HG03066 (cell line): ENCODE measurements around the gene ATP10B.
"Not testable (repeated sequence)": the region's sequence is repeated elsewhere in the genome, so short reads cannot be mapped to it uniquely, and the experiment has no call there.

Experiments
- ATAC-seq: cut with Tn5 transposase; IDR thresholded peaks from one replicate; pipeline ENCODE4 v1.9.1; 2021; ENCODE audit warnings: low read depth; ENCODE audit not compliant: unreplicated experiment

Gene ATP10B

DNA sequence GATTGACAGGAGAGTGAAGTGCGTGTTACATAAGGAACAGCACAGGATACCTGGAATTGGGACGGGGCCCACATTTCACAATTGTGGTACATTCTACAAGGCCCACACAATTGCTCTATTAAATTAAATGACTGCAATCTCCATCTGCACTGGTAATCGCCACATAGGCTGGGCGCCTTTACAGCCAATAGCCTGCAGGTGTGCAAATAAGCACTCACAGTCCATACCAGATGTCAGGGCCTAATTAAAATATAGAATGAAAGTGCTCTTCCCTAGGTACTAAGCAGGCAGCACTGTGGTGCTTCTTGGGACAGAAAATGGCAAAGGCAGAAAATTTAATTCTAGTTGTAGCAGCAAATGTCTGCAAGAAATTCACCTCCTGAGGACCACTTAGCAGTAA, 82.7 kb downstream of the ATP10B start:
- no peak for ATAC-seq

DNA sequence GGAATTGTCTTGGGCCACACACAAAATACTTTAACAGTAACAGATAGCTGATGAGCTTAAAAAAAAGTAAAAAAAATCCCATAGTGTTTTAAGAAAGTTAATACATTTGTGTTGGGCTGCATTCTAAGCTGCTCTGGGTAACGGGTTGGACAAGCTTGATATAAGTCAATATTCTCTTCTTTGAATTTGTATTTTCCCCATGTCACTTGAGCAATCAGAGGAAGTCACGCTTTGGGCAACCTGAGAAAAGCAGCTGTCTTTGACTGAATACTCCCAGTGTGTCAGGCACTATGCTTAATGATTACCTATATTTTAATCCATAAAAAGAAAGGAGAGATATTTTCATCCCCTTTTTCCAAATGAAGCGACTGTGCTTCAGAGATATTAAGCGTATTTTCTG, 84.9 kb downstream of the ATP10B start:
- no peak for ATAC-seq

DNA sequence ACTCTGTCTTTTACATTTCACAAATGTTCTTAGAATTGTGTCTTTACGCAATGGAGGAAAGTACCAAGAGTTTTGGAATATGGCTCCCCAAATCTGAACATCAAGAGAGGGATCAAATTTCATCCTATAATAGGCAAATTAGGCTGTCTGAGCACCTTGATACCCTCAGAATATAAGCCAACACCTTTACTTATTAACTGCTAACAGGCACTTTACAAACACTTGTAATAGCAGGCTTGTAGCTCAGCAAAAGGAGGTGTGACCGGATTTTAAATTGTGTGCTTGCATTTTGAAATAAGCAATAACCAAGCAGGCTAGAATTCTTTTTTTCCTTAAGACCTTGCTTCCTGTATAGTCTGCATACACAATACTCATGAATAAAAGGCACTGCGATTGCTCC, 92.0 kb downstream of the ATP10B start:
- no peak for ATAC-seq

DNA sequence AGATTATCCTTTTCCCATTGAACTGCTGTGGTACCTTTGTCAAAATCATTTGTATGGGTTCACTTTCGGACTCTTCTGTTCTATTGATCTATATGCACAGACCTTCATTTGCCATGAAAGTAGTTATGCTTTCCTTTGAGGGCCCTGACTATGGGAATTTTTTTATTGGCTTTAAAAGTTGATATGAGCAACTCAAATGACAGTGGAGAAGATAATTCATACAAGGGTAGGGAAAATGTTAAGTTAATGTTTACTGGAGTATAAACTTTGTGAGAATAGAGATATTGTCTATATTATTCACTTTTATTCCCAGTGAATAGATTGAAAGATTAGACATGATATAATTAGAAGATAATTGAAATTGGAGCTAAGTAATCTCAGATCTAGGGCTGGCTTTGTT, 94.8 kb downstream of the ATP10B start:
- ATAC-seq = no peak

DNA sequence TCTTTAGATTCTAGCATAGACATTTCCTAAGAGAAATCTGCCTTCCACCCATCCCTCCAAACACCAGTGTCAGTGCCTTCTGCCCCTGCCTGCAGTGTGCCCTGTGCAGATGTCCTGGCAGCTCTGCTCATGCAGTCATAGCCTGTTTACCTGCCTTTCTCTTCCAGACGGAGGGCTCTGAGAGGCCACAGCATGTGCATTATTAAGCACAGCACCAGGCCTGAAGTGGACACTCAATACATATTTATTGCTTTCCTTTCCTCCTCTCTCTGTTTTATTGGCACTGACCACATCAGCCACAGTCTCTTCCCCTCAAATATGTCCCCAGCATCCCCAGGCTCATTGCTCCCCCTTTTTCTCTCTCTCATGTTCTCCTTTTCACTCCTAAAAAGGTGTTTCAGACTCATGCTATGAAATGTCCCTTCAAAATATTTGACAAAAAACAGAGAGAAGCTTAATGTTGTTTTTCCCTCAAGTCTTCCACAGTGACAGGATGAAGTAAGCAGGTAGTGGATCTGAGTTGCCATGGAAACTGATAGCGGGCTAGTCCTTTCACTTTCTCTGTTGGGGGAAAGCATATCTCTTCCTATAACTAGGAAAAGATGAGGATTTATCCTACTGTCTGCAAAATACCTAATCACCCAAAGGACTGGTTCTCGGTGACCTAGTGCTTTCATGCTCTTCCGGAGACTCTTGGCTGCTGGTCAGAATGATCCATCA, 100.9 kb downstream of the ATP10B start:
- no peak for ATAC-seq

DNA sequence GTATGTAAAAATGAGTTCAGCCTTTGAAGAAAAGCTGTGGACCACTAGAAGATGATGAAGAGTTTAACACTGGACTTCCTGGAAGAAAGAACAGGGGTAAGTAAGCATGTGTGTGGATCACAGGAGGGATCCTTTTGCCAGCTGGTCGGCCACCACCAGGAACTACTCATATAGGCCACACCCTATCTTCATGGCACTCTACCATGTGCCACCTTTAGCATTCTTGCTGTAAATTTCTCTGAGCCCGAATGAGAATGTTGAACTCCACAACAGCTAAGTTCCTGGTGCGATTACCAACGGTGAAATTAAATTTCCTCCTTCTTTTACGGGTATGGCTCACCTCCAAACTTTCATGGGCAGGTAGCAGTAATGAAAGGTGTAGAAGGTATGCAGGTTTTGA, 102.3 kb downstream of the ATP10B start:
- ATAC-seq = no peak

DNA sequence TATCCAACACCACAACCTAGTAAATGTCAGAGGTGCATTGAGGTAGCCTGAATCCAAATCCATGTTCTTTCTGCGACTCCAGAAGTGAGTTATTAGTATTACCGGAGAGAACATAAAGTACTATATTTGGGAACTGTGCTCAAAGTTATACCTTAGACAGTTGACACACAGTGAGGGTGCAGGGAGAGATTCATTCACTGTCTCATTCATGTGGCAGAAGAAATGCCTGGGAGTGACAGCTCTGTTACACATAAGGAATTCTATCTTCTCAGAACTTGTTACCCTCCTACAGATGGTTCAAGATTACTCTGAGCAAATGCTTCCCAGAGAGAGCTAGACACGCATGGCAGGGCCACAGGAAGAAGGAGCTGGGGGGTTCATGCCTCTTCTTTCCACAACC, 103.0 kb downstream of the ATP10B start:
- ATAC-seq = no peak

DNA sequence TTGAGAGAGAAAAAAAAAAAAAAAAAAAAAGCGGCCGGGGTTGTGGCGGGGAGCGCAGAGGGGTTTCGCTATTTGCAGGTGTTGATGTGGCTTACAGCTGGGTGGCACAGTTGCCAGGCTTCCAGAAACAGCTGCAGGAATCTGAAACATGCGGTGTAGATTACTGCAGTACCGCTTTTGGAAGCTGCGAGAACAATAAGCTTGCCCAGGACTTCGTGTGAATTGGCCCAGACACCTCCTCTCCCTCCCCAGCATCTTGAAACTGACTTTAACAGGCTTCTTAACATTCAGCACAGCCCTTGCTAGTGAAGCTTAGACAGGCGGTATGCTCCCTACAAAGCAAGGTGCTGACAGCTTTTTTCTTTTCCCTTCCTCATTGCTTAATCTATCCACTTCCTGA, 104.0 kb downstream of the ATP10B start:
- no peak for ATAC-seq

DNA sequence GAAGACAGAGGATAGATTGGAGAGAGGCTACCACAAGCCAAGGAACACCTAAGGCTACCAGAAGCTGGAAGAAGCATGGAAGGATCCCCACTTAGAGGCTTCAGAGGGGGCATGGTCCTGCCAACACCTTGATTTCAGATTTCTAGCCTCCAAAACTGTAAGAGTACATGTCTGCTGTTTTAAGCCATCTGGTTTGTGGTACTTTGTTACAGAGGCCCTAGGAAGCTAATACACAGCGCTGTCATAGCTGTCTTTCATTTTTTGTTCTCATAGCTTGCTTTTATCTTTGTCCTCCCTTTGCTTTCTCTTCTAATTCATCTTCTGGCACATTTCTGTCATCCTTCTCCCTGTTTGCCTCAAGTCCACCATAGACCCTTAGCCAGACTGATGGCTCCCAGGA, 104.5 kb downstream of the ATP10B start:
- no peak for ATAC-seq

DNA sequence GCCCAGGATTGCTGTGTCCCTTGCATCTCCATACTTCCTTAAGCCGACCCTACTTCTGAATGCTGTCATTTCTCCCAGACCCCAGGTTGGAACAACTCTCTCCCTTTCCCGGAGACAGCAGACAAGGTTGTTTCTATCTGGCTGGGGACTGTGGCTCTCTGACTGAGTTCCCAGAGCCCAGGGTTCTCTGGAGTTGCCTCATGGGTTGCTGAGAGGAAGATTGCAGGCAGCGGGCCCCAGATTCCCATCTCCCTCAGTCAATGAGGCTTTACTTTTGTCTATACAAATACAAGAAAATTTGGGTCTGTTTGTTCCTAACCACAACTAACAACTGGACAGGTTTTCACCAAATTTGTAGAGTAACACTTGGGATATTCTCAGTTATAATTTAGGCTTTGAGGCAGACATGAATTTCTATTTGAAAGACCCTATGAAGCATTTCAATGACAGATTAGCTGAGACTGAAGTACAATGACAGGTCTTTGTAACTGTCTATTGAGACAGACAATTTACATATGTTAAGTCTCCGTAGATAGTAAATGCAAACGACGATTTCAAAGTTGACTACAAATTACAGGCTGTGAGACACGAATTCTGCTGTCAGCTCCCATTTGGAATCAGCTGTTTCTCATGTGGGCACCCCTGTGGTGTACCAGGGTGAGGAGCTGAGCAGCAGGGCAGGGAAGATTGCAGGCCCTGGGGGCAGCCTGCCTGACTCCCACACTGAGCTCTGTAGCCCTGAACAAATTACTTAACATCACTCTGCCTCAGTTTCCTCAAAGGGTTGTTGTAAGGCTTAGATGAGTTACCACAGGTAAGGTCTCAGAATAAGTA, 107.5 kb downstream of the ATP10B start:
- ATAC-seq = no peak

DNA sequence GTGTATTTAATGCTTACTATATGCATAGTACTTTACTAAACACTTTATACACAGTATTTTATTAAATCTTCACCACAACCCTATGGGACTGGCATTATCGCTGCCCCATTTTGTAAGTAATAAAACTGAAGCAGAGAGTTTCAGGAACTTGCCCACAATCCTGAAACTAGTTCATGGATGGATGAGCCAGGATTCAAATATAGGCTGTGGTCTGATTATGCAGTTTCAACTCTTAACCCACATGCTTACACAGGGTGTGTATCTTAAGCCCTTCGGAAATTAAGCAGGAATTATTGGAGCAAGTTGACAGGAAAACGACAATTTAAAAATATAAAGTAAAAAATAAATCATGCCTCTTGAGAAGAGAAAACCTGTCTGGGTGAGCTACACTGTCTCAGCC, 109.0 kb downstream of the ATP10B start:
- ATAC-seq = peak; percentile 85

DNA sequence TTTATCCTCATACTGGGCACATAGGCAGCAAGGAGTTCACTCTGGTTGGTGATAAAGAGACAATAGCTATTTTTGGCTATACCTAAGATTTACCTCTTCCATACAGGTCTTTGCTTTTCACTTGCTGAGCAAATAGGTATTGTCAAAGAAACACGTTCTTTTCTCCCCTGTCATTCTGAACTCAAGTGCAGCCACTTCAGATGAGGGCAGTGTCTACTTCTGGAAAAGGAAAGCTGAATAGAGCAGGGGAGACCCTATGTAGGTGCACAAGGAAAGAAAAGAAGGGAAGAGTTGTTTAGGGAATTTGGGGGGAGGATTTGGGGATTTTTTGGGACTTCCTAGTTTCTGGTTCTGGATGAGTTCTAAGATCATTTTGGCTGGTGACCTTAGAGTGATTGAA, 109.6 kb downstream of the ATP10B start:
- no peak for ATAC-seq

DNA sequence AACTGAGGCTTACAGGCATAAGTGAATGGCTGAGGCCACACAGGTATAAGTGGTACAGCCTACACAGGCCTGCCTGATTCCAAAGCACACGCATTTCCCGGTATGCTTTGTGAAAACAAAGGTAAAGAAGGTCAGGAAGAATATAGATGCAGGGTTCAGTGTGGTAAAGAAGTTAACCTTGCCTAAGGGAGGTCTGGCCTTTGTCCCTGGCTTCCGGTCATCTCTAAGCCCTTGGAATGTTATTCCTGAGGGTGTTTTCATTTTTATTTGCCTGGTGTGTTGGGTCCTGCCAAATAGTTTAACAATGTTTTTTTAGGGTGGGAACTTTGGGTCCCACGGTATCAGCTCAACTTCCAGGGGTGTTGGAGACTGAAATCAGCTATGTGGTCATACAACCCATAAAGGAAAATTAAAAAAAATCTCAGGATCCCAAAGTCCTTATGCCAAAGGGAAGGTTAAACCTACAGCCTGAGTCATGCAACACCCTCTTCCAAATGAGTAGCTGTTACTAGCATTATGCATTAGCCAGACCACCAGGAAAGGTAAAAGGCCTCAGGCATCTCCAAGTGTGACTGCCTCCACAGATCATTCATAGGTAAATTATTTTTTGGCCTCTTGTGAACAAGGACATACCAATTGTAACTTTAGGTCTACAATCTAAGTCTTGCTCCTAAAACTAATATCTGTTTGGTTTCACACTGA, 124.6 kb downstream of the ATP10B start:
- no peak for ATAC-seq

DNA sequence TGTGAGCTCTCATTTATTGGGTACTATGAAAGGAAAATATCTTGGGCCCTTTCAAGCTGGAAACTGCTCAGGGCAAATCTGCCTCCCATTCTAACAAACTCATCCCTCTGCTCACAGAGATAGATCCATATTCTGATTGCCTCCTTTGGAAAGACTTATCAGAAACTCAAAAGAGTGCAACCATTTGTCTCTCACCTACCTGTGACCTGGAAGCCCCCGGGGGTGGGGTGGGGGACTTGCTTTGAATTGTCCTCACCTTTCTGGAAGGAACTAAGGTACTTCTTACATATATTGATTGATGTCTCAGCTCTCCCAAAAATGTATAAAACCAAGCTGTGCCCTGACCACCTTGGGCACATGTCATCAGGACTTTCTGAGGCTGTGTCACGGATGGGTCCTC, 125.3 kb downstream of the ATP10B start:
- no peak for ATAC-seq

DNA sequence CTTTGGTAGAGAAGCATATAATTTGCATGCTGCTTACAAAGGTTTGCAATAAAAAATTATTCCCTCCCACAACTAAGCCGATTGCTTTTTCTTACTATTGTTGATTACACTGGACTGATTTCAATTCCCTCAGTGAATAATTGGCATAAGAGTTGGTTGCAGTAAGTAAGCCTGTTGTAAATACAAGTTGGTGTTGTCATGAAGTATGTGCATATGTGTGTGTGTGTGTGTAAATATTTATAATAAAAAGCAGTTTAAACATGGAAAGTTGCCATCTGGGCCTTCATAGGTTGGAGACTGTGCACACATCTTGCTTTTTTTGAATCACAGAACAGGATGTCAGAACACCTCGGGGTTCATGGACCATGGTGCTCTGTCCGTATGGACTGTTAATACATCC, 131.2 kb downstream of the ATP10B start:
- ATAC-seq = no peak

DNA sequence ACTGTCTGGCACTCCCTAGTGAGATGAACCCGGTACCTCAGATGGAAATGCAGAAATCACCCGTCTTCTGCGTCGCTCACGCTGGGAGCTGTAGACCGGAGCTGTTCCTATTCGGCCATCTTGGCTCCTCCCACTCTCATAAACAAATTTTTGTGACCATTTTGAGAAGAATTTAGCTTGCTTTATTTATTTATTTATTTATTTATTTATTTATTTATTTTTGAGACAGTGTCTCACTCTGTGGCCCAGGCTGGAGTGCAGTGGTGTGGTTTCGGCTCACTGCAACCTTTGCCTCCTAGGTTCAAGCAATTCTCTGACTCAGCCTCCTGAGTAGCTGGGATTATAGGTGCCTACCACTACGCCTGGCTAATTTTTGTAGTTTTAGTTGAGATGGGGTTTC, 136.5 kb downstream of the ATP10B start:
- not testable (repeated sequence) for ATAC-seq

DNA sequence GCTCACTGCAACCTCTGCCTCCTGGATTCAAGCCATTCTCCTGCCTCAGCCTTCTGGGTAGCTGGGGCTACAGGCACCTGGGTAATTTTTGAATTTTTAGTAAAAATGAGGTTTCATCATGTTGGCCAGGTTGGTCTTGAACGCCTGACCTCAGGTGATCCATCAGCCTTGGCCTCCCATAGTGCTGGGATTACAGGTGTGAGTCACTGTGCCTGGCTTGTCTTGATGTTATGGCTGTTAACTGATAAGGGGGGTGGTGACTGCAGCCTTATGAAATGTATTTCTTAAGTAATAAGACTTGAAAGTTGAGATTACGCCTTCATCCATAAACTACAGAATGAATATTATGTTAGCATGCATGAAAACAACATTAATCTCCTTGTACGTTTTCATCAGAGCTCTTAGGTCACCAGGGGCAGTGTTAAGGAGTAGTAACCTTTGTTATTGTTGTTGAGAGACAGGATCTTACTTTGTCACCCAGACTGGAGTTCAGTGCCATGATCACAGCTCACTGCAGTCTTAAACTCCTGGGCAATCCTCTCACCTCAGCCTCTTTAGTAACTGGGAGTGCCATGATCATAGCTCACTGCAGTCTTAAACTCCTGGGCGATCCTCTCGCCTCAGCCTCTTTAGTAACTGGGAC, 148.3 kb downstream of the ATP10B start:
- ATAC-seq = no peak

DNA sequence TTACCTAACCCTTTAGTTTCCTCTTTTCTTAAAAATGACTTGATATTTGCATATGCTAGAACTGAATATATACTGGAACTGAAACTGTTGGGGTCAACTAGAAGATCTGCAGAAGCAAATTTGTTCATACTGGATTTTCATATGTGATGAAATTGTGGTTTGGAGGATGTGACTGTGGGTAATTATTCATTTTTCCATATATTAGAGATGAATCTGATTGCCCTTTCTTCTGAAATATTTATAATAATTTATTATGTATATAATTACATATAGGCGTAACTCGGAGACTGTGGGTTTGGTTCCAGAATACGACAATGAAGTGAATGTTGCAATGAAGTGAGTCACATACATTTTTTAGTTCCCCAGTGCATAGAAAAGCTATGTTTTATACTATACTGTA, 149.1 kb downstream of the ATP10B start:
- peak; percentile 91 for ATAC-seq

DNA sequence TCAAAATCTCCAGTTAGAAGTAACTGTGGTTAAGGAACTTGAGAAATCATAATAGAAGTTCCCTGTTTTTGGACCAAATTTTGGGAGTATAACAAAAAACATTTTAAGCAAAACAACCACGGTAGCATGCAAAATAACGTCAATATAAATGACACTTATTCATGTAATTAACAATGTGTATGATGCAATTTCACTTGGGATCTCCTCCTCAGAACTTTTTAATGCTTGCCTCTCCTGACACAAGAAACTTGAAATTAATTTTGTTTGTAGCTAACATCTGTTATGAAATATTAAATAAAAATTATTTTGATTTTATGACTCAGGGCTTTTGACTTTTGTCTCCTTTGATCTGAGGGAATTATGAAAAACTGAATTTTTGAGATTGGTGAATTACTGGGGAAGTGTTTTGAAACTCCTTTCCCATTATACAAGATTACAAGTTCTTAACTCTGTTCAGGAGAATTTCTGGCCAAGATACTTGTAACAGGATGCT, 149.7 kb downstream of the ATP10B start:
- ATAC-seq = no peak

DNA sequence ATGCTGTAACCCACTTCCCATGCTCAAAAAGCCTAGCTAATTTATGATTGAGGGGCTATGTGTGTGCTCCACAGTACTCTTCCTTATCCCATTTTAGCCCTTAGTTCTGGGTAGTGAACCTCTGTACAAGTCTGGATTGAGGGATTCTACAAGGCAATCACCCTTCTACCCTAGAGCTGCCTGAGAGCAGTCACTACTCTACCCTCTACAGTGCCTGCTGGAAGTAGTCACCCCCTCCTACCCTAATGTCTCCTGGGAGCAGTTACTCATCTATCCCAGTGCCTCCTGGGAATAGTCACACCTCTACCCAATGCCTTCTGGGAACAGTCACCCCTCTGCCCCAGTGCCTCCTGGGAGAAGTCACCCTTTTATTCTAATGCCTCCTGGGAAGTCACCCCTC, 150.6 kb downstream of the ATP10B start:
- ATAC-seq = no peak

DNA sequence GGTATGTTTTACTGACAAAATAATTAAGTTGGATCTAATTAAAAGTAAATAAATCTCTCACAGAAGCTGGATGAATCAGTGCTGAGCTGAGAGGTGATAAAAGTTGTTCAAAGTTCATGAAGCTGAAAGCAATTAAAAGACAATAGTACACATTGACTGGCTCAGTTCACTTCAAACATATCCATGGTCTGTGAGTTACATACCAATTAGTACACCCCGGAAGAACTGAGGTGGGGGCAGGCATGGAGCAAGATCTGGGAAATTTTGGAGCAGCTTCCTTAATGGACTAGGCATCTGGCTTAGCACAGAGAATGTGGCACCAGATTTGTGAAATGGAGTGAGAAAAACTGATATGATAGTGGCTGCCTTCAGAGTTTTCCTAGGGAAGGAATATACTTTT, 152.7 kb downstream of the ATP10B start:
- ATAC-seq = no peak
